Measurements from ENCODE around the gene TNFSF11.

The TNFSF11 gene

GRCh38 chr13:42653679-42654078 lies 79.7 kb downstream of the TNFSF11 start:
- DNase-seq (ENCODE audit: low read depth): no peak

GRCh38 chr13:42654212-42654611 lies 80.3 kb downstream of the TNFSF11 start:
- no peak for DNase-seq (ENCODE audit: low read depth)

GRCh38 chr13:42654722-42655121 lies 80.8 kb downstream of the TNFSF11 start:
- DNase-seq (ENCODE audit: low read depth): no peak

DNA sequence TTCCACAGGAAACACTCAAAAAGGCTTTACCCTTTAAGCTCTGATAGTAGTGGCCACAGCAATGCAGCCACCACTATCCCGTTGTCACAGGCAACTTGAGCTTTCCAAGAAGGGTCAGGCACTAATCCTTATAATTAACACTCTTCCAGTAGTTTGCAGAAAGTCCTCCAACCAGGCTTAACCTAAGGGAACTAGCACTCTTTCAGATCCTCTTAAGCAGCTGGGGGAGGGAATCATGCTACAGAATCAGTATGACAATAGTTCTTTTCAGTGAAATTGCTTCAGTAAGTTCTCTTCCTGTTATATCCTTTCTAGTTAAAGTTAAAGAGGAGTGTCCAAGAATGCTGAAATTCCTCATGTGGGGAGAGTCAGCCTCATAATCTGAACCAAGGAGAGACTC lies 82.2 kb downstream of the TNFSF11 start:
- no peak for DNase-seq (ENCODE audit: low read depth)

- no peak for DNase-seq (ENCODE audit: low read depth)
These were observed 83.0 kb downstream of the TNFSF11 start for GRCh38 chr13:42656958-42657357.
